Mucosa of descending colon (tissue), 3 donors: ENCODE measurements around the gene NOXRED1. TPM values are rescaled to one million over a fixed set of nuclear protein-coding genes. Genes with fewer than 3 reads are reported as not detected.

Source experiments
- ATAC-seq: fragments of 200-7000 bp; cut with Tn5 transposase; one replicate; pipeline ENCODE4 v1.9.1; 2020; ENCODE audit warnings: mild to moderate bottlenecking, moderate library complexity
- DNase-seq, 3 donors: peaks; one replicate each; pipeline ENCODE4 v3.0.0-alpha.2; 2020
- H3K36me3 ChIP-seq: fragments of 200-600 bp; one replicate; pipeline ENCODE4 v1.8.0; 2021; ENCODE audit warnings: low read depth, mild to moderate bottlenecking
- H3K4me1 ChIP-seq: fragments of 200-600 bp; one replicate; pipeline ENCODE4 v1.8.0; 2021; ENCODE audit warnings: low read depth, mild to moderate bottlenecking
- H3K4me3 ChIP-seq: fragments of 200-600 bp; one replicate; pipeline ENCODE4 v1.8.0; 2021; ENCODE audit warnings: mild to moderate bottlenecking
- H3K9me3 ChIP-seq: fragments of 200-600 bp; one replicate; pipeline ENCODE4 v1.8.0; 2021; ENCODE audit warnings: mild to moderate bottlenecking
- CTCF ChIP-seq: fragments of 200-600 bp; IDR thresholded peaks from one replicate; pipeline ENCODE4 v1.8.0; 2022; ENCODE audit warnings: antibody characterized with exemption, mild to moderate bottlenecking
- intact Hi-C, 2 donors: fragments of 100-400 bp; cut with DNase I in 1 of 2; cut with micrococcal nuclease in 1 of 2; formaldehyde crosslinking; loops; one replicate each; pipeline versions ENCODE4 v1.11.0 to v1.11.1; 2022; cut with DNase I, micrococcal nuclease
- total RNA-seq, 3 donors: library from RNA; stranded (reverse); fragmentation: NEBNext Ultra II Directional in 2 of 3; extraction: Animal tissue kit (Norgen Biotek cat#: 25700) in 2 of 3; gene quantifications; one replicate each; pipeline versions ENCODE4 v1.2.1 to v1.2.4, GENCODE V29; 2021 to 2023
- donor health status: DM: no; HTN: no; CAD: no; lungs with moderate emphysema.
- donor health status: DM: no; HTN: no; CAD: no.
- donor health status: DM: no; HTN: yes; CAD: no.

The NOXRED1 gene
- total RNA-seq, 3 donors from 2014 or later, result 0.82 to 1.1 (median 0.82) TPM

DNA sequence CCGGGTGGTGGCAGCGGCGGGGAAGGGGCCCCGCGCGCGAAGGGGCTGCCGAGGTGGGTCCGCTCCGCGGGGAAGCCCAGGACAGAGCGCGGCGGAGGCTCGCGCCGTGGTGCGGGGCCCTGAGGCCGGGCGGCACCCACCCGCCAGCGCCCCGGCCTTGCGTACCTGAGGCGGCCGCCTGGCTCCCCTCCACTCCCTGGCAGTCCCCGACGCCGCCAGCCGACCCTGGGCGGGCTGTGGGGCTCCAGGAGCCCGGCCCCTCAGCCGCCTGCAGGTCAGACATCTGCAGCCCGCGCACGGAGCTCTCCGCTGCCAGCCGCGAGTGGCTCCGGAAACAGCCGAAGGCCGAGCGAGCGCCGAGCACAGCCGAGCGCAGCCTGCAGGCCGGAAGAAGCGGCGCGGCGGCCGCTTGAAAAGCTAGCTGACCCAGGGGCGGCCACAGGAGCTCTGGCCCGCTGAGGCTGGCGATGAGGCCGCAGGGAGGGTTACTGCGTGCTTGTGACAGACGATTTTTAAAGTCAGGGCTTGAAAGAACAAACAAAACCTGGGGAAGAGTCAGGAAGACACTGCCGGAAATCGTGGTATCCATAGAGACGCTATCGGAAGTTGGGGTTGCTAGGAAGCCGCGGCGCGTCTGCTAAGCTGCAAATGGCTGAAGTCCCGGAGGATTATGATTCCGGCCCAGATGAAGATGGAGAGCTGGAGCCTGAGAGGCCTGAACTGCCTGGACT, 46.4 kb downstream of the NOXRED1 start, which contains the start of the genes SAMD15 and TMED8:
Gene SAMD15, plus strand, starts transcription at position 609 of the 731 bp plus-strand sequence. Its CDS starts 40 bp downstream, at position 649.
Gene TMED8, minus strand, starts transcription at position 324 of the 731 bp plus-strand sequence. Its CDS starts 41 bp downstream, at position 283.
- ATAC-seq (peak; percentile 99), DNase-seq (peak; percentile 88 to 91 (median 90))
- no peak for TF ChIP-seq CTCF
- Histone ChIP-seq H3K4me1 (peaks cover 7% of the 10 kb centered on the region), H3K9me3 (no peaks in the 10 kb centered on the region), H3K4me3 (peak within 1 kb of the TSS; percentile 75), H3K36me3 (no peaks in the 10 kb centered on the region)
- intact Hi-C loops, result no loop called here

DNA sequence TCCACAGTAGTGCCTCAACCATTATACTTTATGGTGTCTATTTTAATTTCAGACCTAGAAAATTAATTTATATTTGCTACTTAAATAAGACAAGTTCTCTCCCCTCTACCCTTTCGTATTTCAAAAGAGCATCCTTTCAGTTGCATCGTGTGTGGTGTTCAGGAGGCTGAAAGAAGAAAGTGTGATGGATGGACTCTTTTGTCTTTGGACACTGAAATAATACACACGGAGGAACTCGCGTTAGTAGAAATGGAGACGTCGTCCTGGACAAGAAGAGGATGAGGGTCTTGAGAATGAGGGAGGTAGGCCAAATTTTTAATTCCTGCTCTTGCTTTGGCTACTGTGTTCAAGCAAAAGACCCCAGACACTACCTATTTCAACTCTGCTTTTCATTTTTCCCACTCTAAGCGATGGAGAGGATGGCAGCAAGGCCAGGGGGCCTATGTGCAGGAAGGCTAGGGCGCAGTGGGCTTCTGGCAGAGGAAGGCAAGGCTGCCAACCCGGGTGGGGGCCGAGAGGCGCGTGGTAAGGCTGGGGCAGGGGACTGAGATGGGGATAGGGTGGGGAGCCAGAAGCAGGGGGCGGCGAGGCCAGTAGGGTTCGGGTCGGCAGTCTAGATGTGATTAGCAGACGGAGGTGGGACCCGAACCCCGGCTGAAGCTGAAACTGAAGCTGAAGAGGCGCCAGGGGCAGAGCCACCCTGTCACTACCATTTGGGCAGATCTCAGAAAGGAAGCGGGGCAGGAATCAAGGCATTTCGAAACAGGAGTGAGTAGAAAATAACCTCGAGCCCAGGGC, 47.2 kb downstream of the NOXRED1 start:
- Histone ChIP-seq H3K9me3 (no peaks in the 10 kb centered on the region), H3K36me3 (no peaks in the 10 kb centered on the region), H3K4me1 (peaks cover 7% of the 10 kb centered on the region), H3K4me3 (peak overlapping the region; percentile 75)
- TF ChIP-seq CTCF, result no peak
- intact Hi-C loops, result no loop called here
- peak; percentile 40 to 64 (median 53) for DNase-seq
- ATAC-seq, result peak; percentile 56

DNA sequence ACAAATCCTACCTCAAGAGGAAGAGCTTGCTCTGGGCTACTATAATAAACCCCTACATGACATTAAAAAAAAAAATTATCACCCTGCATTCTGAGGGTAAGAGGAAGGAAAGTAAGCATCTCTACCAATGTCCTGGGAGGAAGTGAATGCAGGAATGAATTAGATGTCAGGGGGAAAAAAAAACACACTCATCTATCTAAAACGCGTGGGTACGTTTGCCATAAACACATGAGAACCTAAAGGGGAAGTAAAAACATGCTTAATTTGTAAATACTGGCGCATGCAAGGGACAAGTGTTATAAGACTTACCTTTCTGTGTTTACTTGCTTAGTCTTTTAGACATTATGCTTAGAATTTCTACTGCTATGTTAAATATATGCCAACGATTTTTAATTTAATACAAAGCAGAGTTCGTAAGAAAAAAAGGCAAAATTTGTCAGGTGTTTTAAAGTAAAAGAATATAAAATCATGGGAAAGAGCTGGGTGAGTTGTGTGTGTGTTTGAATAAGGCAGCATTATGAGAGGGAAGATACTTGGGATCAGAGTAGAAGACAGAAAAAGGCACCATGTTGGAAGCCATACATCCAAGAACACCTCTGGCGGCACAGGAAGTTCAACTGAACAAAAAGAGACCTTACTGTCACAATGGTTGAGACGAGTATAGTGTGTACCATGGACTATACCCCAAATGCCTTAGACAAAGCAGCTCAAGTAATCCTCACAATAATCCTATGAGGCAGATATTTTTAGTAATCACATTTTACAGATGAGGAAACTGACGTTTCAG, 48.0 kb downstream of the NOXRED1 start:
- no peak overlapping the region for H3K4me3 ChIP-seq
- DNase-seq, result no peak
- intact Hi-C loops, result no loop called here
- no peaks in the 10 kb centered on the region for H3K36me3 ChIP-seq
- no peak for ATAC-seq
- peaks cover 7% of the 10 kb centered on the region for H3K4me1 ChIP-seq
- TF ChIP-seq CTCF, result no peak
- no peaks in the 10 kb centered on the region for H3K9me3 ChIP-seq

DNA sequence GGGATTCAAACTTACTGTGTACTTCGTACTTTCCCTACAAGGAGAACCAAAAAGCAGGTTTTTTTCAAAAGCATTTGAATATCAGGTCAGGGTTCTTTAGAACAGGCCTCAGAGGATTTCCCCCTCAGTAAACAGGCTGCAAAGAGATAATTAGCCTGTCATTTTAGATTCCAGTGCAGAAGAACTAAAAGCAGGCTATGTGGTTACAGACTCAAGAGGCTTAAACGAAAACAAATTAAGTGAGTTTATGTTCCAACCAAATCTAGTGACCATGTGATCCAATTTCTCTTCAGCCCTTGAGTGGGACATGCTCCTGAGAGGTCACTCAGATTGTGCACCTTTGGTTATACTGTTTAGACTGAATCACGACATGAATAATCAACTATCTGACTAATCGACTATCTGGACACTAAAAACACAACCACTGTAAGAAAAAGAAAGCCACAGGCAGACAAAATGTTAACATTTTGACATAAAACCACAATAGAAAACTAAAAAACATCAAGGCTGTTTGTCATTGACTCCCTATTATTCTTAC, 51.0 kb downstream of the NOXRED1 start:
- ATAC-seq (no peak), DNase-seq (no peak)
- H3K4me3 ChIP-seq, result no peak overlapping the region
- peaks cover 7% of the 10 kb centered on the region for H3K4me1 ChIP-seq
- H3K9me3 ChIP-seq, result no peaks in the 10 kb centered on the region
- H3K36me3 ChIP-seq, result no peaks in the 10 kb centered on the region
- intact Hi-C loops, result no loop called here
- no peak for TF ChIP-seq CTCF

DNA sequence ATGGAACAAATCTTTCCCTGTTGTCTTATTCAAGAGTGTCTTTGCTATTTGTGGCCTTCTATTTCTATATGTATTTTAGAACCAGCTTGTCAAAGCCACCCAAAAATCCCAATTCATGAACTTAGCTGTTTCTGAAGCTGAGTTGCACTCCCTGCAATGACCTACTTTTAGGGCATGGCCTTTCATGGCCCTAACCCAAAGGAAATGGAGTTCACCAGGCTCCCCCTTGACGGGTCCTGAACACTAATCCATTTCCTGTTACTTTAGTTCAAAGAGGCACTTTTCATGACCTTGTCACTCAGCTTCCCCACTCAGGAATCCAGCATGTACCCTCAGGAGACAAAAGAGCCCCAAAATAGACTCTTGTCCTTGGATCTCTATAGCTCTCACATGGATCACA, 54.0 kb downstream of the NOXRED1 start:
- ATAC-seq (no peak), DNase-seq (no peak)
- H3K9me3 ChIP-seq, result no peaks in the 10 kb centered on the region
- no peaks in the 10 kb centered on the region for H3K4me1 ChIP-seq
- no peaks in the 10 kb centered on the region for H3K36me3 ChIP-seq
- TF ChIP-seq CTCF, result no peak
- H3K4me3 ChIP-seq, result no peak overlapping the region
- intact Hi-C loops, result no loop called here
